Measurements from ENCODE around the gene LOXHD1. TPM values are rescaled to one million over a fixed set of nuclear protein-coding genes. Genes with fewer than 3 reads are reported as not detected.

Gene LOXHD1
- total RNA-seq, 1 experiment from 2014 or later: not detected

GRCh38 chr18:46562674-46563192, 94.3 kb downstream of the LOXHD1 start:
- no TSS peak for BruUV-seq (replicated peaks)
- in situ Hi-C loops (cut with HindIII; ENCODE audit: low pct_unique_long_range_greater_than_20kb, low sequenced_read_pairs) (no loop called here), intact Hi-C loops (cut with micrococcal nuclease; ENCODE audit: unreplicated experiment) (no loop called here)
- Histone ChIP-seq H3K9me3 (ENCODE audit: control insufficient read depth, insufficient read depth, low read depth, low read length) (no peaks in the 10 kb centered on the region), H3K4me1 (ENCODE audit: control insufficient read depth, insufficient read depth, low read length) (no peaks in the 10 kb centered on the region), H3K4me3 (ENCODE audit: low read depth in 2 of 2, low read length in 2 of 2) (no peak overlapping the region), H3K27me3 (ENCODE audit: control insufficient read depth, insufficient read depth, low read length) (peaks cover 2% of the 10 kb centered on the region; the same call in 1 of the 2 replicates), H3K36me3 (ENCODE audit: control insufficient read depth, insufficient read depth, low read length) (no peaks in the 10 kb centered on the region), H3K27ac (ENCODE audit: low read length) (no peak overlapping the region)
- no peak for ATAC-seq
- DNase-seq (ENCODE audit: low read depth, low spot score): no peak
- ChIA-PET CTCF (interaction anchor here (0.5 kb wide), 1 partner anchor 63 kb away, joined by 4 read pairs; no protein-coding TSS in a partner anchor), POLR2A (no interaction called here)
- TF ChIP-seq POLR2AphosphoS5 (IDR thresholded peaks at IDR 0.05; ENCODE audit: low read depth, low read length) (no peak), SIN3A (IDR thresholded peaks at IDR 0.05; ENCODE audit: borderline replicate concordance, insufficient read depth, low read depth, low read length) (no peak), TCF7L2 (IDR thresholded peaks at IDR 0.05; ENCODE audit: low read depth, low read length) (no peak), CTCF (IDR thresholded peaks at IDR 0.05) (no peak), REST (IDR thresholded peaks at IDR 0.05; ENCODE audit: insufficient read depth in 1 of 2, low read depth in 2 of 2, low read length in 1 of 2) (no peak)

- Histone ChIP-seq H3K36me3 (ENCODE audit: control insufficient read depth, insufficient read depth, low read length) (no peaks in the 10 kb centered on the region), H3K4me1 (ENCODE audit: control insufficient read depth, insufficient read depth, low read length) (no peaks in the 10 kb centered on the region), H3K27ac (ENCODE audit: low read length) (no peak overlapping the region), H3K4me3 (ENCODE audit: low read depth in 2 of 2, low read length in 2 of 2) (no peak overlapping the region), H3K27me3 (ENCODE audit: control insufficient read depth, insufficient read depth, low read length) (no peaks in the 10 kb centered on the region), H3K9me3 (ENCODE audit: control insufficient read depth, insufficient read depth, low read depth, low read length) (no peaks in the 10 kb centered on the region)
- ATAC-seq (no peak), DNase-seq (ENCODE audit: low read depth, low spot score) (no peak)
- TF ChIP-seq POLR2AphosphoS5 (IDR thresholded peaks at IDR 0.05; ENCODE audit: low read depth, low read length): no peak
- no peak for TF ChIP-seq REST (IDR thresholded peaks at IDR 0.05; ENCODE audit: insufficient read depth in 1 of 2, low read depth in 2 of 2, low read length in 1 of 2)
- no peak for TF ChIP-seq TCF7L2 (IDR thresholded peaks at IDR 0.05; ENCODE audit: low read depth, low read length)
- no peak for TF ChIP-seq SIN3A (IDR thresholded peaks at IDR 0.05; ENCODE audit: borderline replicate concordance, insufficient read depth, low read depth, low read length)
- no peak for TF ChIP-seq CTCF (IDR thresholded peaks at IDR 0.05)
- ChIA-PET CTCF (no interaction called here), POLR2A (no interaction called here)
- in situ Hi-C loops (cut with HindIII; ENCODE audit: low pct_unique_long_range_greater_than_20kb, low sequenced_read_pairs): no loop called here
- BruUV-seq (replicated peaks): no TSS peak
- intact Hi-C loops (cut with micrococcal nuclease; ENCODE audit: unreplicated experiment): no loop called here
Measured at GRCh38 chr18:46560671-46561045, 96.4 kb downstream of the LOXHD1 start.

Measured in Panc1 (cell line).